C4-2B (cell line): ENCODE results near the gene BTBD3.

Source experiments
- H3K27ac ChIP-seq: fragments of 450-650 bp; 2 replicates; pipeline ENCODE4 v1.5.1; 2017
- ZFX ChIP-seq: fragments of 450-650 bp; IDR thresholded peaks from 2 replicates; pipeline ENCODE4 v1.6.1; 2017
- TF ChIP-seq, protein P1 (sequence below): fragments of 450-650 bp; conservative IDR thresholded peaks from 2 replicates; pipeline ENCODE4 v1.5.1; 2017; ENCODE audit warnings: mild to moderate bottlenecking

The BTBD3 gene

GRCh38 chr20:11965602-11966001 is 47.9 kb downstream of the BTBD3 start:
- H3K27ac ChIP-seq: no peak overlapping the region
- TF ChIP-seq, protein P1, sequence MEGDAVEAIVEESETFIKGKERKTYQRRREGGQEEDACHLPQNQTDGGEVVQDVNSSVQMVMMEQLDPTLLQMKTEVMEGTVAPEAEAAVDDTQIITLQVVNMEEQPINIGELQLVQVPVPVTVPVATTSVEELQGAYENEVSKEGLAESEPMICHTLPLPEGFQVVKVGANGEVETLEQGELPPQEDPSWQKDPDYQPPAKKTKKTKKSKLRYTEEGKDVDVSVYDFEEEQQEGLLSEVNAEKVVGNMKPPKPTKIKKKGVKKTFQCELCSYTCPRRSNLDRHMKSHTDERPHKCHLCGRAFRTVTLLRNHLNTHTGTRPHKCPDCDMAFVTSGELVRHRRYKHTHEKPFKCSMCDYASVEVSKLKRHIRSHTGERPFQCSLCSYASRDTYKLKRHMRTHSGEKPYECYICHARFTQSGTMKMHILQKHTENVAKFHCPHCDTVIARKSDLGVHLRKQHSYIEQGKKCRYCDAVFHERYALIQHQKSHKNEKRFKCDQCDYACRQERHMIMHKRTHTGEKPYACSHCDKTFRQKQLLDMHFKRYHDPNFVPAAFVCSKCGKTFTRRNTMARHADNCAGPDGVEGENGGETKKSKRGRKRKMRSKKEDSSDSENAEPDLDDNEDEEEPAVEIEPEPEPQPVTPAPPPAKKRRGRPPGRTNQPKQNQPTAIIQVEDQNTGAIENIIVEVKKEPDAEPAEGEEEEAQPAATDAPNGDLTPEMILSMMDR: no peak
- TF ChIP-seq ZFX: no peak

DNA sequence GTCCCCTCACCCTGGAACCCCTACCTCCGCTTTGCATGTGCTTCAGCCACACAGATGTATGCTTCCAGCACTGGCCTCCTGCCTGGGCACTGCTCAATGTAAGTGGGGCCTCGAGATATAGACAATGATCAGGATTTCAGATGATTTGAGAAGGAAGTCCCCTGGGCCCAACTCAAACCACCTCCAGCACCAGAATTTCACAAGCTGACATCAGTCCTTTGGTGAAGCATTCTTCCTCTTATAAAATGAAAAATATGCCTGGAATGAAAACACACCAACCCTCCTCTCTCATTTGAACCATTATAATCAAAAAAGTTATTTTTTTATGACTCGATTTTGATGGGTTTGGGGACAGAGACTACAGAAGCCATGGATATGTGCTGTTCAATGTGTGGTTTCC is 48.5 kb downstream of the BTBD3 start:
- no peak overlapping the region for H3K27ac ChIP-seq
- TF ChIP-seq ZFX: no peak

DNA sequence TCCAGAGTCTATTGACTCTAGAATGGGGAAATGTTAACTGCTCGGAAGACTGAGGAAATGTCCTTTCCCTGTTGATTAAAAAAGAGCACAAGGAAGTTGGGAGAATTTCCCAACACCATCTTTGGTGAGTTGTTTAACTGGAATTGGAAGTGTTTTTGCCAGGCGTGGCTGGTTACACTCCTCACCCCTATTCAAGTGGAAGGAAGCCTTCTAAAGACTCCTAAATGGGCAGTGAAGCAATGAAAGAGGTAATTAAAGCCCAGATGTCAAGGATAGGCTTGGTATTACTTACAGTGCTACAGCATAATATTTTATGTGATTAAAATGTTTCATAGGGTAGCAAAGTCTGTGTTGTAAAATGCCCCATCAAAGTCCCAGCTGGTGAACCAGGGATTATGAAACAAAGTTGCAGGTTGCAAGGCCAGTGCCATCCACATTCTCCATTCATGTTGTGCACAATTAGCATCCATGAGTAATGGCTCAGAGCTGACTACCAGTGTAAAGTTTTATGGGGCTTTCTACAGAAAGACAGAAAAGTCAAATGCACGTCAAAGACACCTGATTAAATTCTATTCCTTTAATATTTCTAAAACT is 52.6 kb downstream of the BTBD3 start:
- H3K27ac ChIP-seq: no peak overlapping the region
- TF ChIP-seq, protein P1: no peak
- TF ChIP-seq ZFX: no peak

DNA sequence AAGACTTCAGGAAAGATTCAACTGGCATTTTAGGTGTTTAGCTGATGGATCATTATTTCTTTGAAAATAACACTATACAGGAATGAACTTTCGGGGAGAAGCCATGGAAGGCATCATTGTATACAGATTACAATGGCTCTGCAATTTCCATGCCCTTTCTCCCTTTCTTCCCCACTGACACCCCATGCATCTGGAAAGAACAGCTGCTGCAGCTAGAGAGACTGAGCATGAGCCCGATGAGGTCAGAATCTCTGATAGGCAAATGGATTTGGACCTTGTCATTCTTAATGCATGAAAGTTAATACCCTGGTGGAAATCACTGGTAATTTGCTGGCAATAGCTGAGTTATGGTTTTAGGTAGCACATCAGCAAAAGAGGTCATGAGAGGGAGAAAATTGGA is 54.8 kb downstream of the BTBD3 start:
- H3K27ac ChIP-seq: no peak overlapping the region

More for the DNA sequence above, 54.8 kb downstream of the BTBD3 start:
- TF ChIP-seq, protein P1: no peak
- TF ChIP-seq ZFX: no peak
